ENCODE results near the gene MCRIP1. TPM values are rescaled to one million over a fixed set of nuclear protein-coding genes. Genes with fewer than 3 reads are reported as not detected.
A peak's percentile ranks its signal among the peaks of the same experiment; 100 is the strongest.

Gene MCRIP1
- total and polyA plus RNA-seq, 2 of the 4 experiments (the other 2 are of a cell fraction) = 56.5 to 164 TPM

- Histone ChIP-seq H3K4me2 (ENCODE audit: low read depth, low read length) (peak overlapping the region; percentile 88), H4K91ac (ENCODE audit: insufficient read depth, low read depth, low read length) (peak overlapping the region; percentile 98), H3K23ac (ENCODE audit: low read depth, low read length) (peak overlapping the region; percentile 99), H3K4me3 (ENCODE audit: insufficient read depth, low read depth, low read length) (peak overlapping the region; percentile 87), H2AK9ac (replicated peaks; ENCODE audit: low read depth, low read length, poor library complexity) (peak overlapping the region; percentile 100), H3K56ac (ENCODE audit: extremely low read depth, insufficient read depth, low read length) (peak overlapping the region; percentile 91), H4K20me1 (ENCODE audit: insufficient read depth, low read length) (peaks cover 39% of the 10 kb centered on the region), H3K4ac (ENCODE audit: low read depth, low read length) (peak overlapping the region; percentile 99), H3K79me1 (ENCODE audit: low read depth in 1 of 2, low read length in 2 of 2) (peaks cover 5 to 58% of the 10 kb centered on the region in 2 experiments; a peak in 3 of 4 replicates), H2BK120ac (ENCODE audit: low read depth, low read length) (peak overlapping the region; percentile 68), H3K4me1 (ENCODE audit: control insufficient read depth, insufficient read depth, low read length) (peaks cover 33% of the 10 kb centered on the region), H2BK15ac (ENCODE audit: low read depth, low read length) (no peak overlapping the region; the same call in 2 of the 3 replicates), H4K5ac (ENCODE audit: low read depth, low read length) (peak overlapping the region; percentile 95), H3K9me1 (ENCODE audit: insufficient read depth, low read length) (peaks cover 8% of the 10 kb centered on the region; the same call in 1 of the 2 replicates), H2AK5ac (ENCODE audit: low read depth, low read length) (peak overlapping the region; percentile 100), H3K27me3 (ENCODE audit: control insufficient read depth, insufficient read depth, low read length) (no peaks in the 10 kb centered on the region), H3K9ac (ENCODE audit: low read depth, low read length) (peak overlapping the region; percentile 97), H4K8ac (ENCODE audit: low read depth in 2 of 2, low read length in 2 of 2) (peak overlapping the region; percentile 98 to 99), H3K36me3 (ENCODE audit: control insufficient read depth, insufficient read depth, low read length) (peaks cover 24% of the 10 kb centered on the region), H3K27ac (ENCODE audit: insufficient read depth, low read length) (peak overlapping the region; percentile 99), H2AFZ (replicated peaks; ENCODE audit: low read length, poor library complexity) (peak overlapping the region; percentile 99), H2BK20ac (ENCODE audit: low read depth, low read length) (no peak overlapping the region), H2BK5ac (ENCODE audit: low read depth, low read length, poor library complexity, severe bottlenecking) (peak overlapping the region; percentile 99), H3K9me3 (ENCODE audit: control insufficient read depth, insufficient read depth, low read length) (no peaks in the 10 kb centered on the region), H3K18ac (ENCODE audit: low read depth, low read length) (peak overlapping the region; percentile 85), H3K14ac (replicated peaks; ENCODE audit: low read depth, low read length) (peak overlapping the region; percentile 98)
- intact Hi-C loops (cut with micrococcal nuclease) (loop anchor here (2.0 kb wide), 1 partner anchor 151 kb away; the partner anchor contains the start of genes CENPX and LRRC45), in situ Hi-C loops (cut with MboI; ENCODE audit: low sequenced_read_pairs) (no loop called here), dilution Hi-C loops (cut with HindIII; ENCODE audit: low sequenced_read_pairs, unreplicated experiment) (no loop called here)
- DNase-seq = peak; percentile 83
- peak; percentile 4 for ATAC-seq (ENCODE audit: low read depth)
- BruUV-seq (replicated peaks) = no TSS peak
- POLR2A ChIA-PET (ENCODE audit: unreplicated experiment) = interaction anchor here (0.5 to 0.6 kb wide), 2 partner anchors 225 to 241 kb away, joined by 3 to 4 read pairs; no protein-coding TSS in a partner anchor
- WGBS, 2 experiments (ENCODE audit: extremely low coverage in 2 of 2, insufficient read length in 1 of 2) = 2% methylated on average over 49 of the region's 86 CpGs; no CpG with 5 or more reads in 1 of the 2 experiments
- CTCF ChIA-PET = interaction anchor here (0.5 kb wide), 1 partner anchor 78 kb away, joined by 3 read pairs; no protein-coding TSS in a partner anchor
- TF ChIP-seq MXI1 (IDR thresholded peaks at IDR 0.05; ENCODE audit: borderline replicate concordance, low read depth, low read length) = peak; percentile 88; the same call in 1 of the 2 replicates
- no peak for TF ChIP-seq RAD21 (IDR thresholded peaks at IDR 0.05; ENCODE audit: low read length)
- TF ChIP-seq CEBPB (IDR thresholded peaks at IDR 0.05; ENCODE audit: low read depth, low read length) = no peak
- no peak for TF ChIP-seq CHD1 (IDR thresholded peaks at IDR 0.05; ENCODE audit: low read depth, low read length)
- peak; percentile 90; the same call in 1 of the 2 replicates for TF ChIP-seq MAZ (IDR thresholded peaks at IDR 0.05; ENCODE audit: borderline replicate concordance, low read depth, low read length)
- TF ChIP-seq RFX5 (IDR thresholded peaks at IDR 0.05; ENCODE audit: low read depth, low read length) = no peak
- peak; percentile 98 for TF ChIP-seq BHLHE40 (IDR thresholded peaks at IDR 0.05; ENCODE audit: low read depth, low read length)
- no peak for TF ChIP-seq RCOR1 (IDR thresholded peaks at IDR 0.05; ENCODE audit: insufficient replicate concordance, low read length)
- no peak for TF ChIP-seq FOS (IDR thresholded peaks at IDR 0.05; ENCODE audit: low read depth, low read length)
- no peak for TF ChIP-seq ELK1 (IDR thresholded peaks at IDR 0.05; ENCODE audit: borderline replicate concordance, low read depth, low read length)
- peak; percentile 80 for TF ChIP-seq USF2 (IDR thresholded peaks at IDR 0.05; ENCODE audit: low read depth, low read length)
- TF ChIP-seq POLR2A (IDR thresholded peaks at IDR 0.05; ENCODE audit: low read depth, low read length) = peak; percentile 4; the same call in 1 of the 2 replicates
- no peak for TF ChIP-seq NFE2L2 (IDR thresholded peaks at IDR 0.05; ENCODE audit: low read depth, low read length)
- TF ChIP-seq SMC3 (IDR thresholded peaks at IDR 0.05; ENCODE audit: low read depth, low read length) = no peak
- no peak for TF ChIP-seq MAFK (IDR thresholded peaks at IDR 0.05; ENCODE audit: low read depth, low read length)
Observed at GRCh38 chr17:81871387-81872230, 38.5 kb upstream of the MCRIP1 start.
